HG02678 (cell line): Measurements from ENCODE around the gene SLC7A5.
"Not testable (repeated sequence)": the region's sequence is repeated elsewhere in the genome, so short reads cannot be mapped to it uniquely, and the experiment has no call there.

Experiments used
- ATAC-seq: cut with Tn5 transposase; IDR thresholded peaks from one replicate; pipeline ENCODE4 v1.9.1; 2021; ENCODE audit warnings: mild to moderate bottlenecking, moderate library complexity; ENCODE audit not compliant: unreplicated experiment

Gene SLC7A5

DNA sequence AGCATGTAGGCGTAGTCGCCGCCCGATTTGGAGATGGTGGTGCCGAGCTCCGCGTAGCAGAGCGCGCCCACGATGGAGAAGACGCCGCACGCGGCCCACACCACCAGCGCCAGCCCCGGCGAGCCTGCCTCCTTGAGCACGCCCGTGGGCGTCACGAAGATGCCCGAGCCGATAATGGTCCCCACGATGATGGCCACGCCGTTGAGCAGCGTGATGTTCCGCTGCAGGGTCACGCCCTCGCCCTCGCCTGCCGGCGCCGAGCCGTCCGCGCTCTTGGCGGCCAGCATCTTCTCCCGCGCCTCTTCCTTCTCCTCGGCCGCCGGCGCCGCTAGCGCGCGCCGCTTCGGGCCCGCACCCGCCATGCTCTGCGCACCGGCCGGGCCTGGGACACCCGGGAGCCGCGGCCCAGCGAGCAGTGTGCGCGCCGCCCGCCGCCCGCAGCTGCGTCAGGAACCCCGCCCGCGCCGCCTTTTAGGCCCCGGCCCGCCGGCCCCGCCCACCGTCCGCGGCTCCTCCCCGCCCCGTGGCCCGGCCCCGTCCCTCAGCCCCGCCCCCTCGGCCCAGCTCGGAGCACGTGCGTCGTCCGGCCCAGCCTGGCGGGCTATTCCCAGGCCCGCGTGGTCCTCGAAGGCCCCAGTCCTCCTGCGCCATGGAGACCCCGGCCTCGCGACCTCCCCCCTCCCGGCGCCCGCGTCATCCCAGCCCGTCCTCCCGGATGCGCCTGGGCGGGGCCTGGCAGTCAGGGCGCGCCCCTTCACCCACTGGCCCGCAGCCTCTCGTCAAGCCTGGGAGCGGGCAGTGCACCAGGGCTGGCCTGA is at the start of gene SLC7A5:
TSS of gene SLC7A5 (minus strand) at position 447 of the 818 bp plus-strand sequence. CDS start at position 362, 85 bp downstream.
- peak; percentile 68 for ATAC-seq

DNA sequence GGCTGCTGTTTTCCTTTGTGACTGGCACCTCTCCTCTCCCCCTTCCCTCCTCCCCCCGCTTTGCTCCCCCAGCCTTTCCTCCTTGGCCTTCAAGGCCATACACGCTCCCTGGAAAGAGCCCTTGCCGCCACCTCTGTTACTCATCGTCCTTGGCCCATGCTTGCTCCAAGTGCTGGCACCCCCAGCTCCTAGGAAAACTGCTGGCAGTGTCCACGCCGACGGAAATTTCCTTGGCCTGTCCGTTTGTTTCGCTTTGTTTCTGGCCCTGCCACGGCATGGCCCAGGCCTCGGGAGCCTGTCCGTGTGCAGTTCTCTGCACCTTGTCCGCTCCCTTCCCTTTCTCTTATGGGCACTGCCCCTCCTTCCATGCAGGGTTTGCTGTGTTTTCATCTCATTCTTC is 49.0 kb upstream of the SLC7A5 start:
- ATAC-seq, result no peak

DNA sequence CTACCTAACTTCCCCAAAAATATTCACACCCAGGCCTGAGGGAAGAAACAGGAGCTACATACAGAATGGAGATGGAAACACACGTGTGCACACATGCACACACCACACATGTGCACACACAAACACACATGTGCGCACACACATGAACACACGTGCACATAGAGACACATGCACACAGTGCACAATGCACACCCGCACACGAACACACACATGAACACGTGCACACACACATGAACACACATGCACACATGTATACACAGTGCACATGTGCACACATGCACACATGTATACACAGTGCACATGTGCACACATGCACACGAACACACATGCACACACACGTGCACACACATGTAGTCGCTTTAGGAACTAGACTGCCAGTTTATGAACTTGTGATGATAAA is 48.2 kb upstream of the SLC7A5 start:
- no peak for ATAC-seq

DNA sequence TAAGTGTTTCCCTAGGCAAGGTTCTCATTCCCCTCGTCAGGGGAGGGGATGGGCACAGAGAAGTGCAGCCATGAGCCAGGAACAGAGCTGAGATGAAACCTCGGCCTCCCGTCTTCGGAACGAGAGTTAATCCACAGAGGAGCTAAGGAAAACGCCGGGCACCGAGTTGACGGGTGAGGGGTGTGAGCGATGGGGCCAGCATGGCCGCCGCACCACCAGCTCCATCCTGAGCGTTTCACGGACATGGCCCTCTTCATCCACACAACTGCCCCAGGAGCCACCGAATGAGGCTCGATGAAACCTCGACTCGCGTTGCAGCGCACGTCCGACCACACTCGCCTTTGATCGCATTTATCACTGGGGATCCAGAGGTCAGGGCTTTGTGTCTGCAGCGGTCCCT is 45.5 kb upstream of the SLC7A5 start:
- ATAC-seq, result no peak

DNA sequence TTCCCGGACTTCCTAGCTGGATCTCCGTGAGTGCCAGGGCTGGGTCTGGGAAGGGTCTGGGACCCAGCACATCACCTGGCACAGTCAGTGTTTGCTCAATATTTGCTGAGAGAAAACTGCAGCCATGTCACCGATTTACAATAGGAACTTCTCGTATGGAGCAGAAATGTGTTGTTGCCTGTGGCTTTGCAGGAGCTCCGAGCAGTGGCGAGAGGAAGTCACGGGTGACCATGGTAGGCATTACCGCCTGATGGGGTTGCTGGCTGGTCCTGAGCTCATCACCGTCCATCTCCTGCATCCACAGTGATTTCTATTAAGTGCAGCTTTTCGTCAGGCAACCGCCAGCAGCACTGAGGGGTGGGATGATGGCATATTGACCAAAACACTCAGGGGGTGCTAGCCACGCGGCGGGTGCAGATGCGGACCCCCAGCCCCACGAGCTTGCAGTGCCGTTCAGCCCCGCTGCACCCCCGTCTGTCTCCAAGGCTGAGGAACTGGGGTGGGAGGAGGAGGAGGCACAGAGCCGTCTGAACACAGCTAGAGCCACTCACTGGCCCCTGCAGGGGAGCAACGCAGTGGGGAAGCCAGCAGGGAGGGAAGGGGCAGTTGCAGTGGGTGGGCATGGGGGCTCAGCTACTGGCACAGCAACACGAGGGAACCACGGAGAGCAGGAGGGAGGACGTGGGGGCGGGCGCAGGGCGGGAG is 44.9 kb upstream of the SLC7A5 start:
- not testable (repeated sequence) for ATAC-seq

DNA sequence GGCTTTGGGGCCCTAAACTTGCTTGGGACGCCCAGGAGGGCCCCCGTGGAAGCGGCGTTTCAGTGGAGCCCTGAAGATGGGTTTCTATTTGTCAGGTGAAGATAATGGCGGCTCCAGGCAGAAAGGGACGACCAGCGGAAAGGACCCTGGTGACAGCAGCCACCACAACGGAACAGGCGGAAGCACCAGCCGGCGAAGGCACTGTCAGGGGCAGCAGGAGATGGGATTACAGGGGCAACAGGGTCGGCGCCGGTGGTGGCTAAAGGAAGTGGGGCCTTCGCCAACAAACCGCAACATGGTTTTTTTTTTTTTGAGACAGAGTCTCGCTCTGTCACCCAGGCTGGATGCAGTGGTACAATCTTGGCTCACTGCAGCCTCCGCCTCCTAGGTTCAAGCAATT is 43.4 kb upstream of the SLC7A5 start:
- not testable (repeated sequence) for ATAC-seq

DNA sequence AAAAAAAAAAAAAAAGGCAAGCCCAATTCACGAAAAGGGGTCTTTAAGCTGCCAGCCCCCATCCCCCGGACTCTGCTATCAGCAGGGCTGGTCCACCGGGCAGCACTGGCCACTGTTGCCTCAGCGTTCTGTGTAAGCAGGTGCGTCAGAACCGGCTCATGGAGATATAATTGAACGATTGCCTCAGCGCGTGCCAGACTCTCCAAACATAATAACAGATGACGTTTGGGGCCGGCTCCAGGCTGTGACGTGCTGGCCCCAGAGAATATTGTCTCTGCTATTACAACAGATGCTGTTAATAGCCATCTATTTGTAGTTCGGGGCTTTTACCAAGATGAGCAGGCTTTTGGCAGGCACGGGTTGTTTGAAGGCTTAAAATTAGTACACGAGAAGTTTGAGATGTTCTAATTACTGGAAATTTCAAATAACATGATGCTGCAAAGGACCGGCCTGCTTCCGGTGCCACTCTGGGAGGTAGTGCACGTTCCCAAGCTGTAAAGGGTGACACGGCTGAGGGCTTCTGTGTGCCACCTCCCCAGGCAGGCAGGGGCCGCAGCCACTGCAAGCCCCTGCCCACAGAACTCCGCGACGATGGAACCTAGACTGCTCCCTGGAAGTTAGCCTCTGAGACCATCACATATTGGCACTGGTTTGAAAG is 41.9 kb upstream of the SLC7A5 start:
- not testable (repeated sequence) for ATAC-seq

DNA sequence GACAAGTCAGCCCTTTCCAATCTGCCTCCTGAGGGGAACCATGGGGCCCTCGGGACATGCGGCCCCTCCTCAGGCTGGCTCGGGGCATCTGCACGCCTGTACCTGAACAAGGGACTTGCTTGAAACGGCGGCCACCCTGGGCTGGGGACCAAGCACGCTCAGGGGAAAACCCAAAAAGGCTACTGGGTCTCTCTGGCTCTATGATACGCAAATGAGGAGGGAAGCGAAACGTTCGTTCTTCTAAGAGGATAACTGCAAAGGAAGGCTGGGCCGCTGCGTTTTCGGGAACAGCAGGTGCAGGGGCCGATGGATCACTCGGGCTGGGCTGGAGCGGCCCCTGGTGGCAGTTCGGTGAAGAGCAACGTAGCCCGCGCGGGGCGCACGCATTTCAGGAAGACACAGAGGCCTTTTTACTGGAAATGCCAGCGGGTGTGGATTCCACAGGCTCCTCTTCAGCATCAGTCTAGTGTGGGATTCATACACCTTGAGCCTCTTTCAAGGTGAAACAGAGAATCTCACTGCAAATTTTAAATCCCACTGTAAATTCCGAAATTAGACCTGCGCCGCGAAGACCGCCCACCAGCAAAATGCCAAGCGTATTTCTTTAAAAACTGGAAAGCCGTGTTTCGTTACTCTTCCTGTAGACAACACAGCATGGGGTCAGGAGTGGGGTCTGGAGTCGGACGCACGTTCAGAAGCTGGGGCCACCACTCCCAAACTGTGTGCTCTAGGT is 40.1 kb upstream of the SLC7A5 start:
- ATAC-seq, result peak; percentile 85

DNA sequence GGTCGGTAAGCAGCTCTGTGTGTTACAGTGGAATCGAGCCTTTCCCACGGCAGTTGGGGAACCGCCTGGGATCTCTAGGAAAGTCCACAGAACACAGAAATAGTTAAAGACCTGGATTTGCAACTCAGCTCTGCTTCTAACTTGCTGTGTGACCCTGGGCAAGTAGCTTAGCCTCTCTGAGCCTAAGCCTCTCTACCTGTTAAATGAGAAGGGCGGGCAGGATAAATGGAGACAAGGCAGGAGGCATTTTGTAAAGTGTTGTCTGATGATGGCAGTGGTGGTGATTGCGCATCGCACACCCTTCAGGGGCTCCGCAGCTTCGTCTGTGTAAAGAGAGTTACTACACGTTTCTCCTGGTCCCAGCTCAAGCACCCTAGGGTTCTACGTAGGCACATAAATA is 38.8 kb upstream of the SLC7A5 start:
- ATAC-seq, result not testable (repeated sequence)

DNA sequence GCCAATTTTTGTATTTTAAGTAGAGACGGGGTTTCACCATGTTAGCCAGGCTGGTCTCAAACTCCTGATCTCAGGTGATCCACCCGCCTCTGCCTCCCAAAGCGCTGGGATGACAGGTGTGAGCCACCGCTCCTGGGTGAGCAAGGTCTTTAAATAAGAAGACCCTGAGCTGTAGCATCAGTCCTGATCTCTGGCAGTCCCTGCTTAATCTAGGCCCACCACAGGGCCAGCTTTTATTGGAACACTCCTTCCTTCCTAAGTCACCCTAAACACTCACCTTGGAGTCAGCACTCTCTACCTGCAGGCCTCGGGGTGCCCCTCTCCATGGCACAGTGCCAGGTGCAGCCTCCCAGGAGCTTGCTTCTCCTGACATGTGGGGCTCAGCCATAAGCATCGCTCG is 36.2 kb upstream of the SLC7A5 start:
- ATAC-seq, result not testable (repeated sequence)

DNA sequence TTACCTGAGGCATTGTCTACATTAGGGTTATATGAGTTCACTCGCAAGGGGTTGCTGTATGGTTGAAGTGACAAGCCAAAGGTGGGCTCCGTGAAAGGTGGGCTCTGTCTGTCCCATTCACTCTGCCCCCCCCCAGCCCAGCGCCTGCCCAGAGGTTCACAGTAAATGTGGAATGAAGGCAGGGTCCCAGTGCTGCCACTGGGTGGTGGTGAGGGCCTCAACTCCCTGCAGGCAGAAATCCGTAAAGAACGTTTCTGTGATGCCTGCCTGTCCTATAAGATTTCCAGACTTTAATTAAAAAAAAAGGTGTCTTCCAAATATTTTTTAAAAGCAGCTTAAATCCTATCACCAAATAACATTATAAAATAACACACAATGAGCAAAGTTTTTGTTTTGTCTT is 35.7 kb upstream of the SLC7A5 start:
- not testable (repeated sequence) for ATAC-seq

DNA sequence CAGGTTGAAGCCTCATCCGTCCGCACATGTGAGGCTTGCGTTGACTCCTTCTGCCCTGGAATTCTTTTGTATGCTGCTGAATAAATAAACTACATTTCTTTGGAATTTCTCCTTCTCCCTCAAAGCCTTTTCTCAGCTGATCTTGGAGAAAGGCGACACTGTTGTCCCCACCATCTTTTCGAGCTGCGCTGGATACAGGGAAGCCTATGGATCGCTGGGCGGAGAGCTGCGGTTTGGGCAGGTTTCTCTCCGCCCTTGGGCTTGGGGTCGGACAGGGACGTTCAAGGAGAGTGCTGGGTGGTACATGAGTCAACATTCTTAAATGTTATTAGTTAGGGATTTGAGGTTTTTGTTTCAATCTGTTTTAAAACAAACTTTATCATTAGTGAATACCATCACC is 31.2 kb upstream of the SLC7A5 start:
- not testable (repeated sequence) for ATAC-seq

DNA sequence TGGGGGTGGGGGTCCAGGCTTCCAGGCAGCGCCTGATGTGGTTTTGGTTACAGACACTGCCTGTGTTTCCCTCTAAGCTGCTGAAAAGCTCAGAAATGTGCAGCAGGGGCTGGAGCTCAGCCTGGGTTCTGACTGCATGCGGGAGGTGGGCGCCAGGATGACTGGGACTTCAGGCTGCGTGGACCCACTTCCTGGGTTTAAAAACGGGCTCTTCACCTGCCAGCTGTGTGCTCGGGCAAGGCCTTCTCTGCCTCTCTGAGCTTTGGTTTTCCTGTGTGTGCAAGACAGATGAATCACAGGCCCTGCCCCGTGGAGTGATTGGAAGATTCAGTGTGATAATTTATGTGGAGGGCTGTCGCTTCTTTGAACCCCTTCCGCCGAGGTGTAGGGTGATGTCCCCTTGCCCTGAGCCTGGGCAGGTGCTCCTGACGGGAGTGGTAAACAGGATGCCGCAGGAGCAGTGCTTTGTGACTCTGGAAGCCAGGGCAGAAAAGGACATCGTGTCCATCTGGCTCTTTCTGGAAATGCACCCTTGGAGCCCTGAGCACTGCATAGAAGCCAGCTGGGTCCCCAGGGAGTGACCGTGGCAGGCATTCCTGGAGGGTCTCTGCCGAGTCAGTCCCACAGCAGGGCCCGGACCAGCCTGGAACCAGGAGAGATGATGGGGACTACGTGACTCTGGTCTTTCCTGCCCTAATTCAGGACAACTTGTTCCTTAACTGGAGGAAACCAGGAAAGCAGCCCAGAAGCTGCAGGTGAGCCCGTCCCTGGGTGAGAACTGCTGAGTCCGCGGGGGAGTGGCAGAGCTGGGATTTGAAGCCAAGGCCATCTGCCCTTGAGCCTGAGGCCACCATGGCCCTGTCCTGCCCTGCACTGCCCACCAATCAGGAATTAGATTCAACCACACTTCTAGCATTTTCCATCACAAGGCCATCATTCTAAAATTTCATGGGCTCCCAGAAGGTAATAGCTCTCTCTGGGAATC is 28.5 kb upstream of the SLC7A5 start:
- ATAC-seq, result no peak

DNA sequence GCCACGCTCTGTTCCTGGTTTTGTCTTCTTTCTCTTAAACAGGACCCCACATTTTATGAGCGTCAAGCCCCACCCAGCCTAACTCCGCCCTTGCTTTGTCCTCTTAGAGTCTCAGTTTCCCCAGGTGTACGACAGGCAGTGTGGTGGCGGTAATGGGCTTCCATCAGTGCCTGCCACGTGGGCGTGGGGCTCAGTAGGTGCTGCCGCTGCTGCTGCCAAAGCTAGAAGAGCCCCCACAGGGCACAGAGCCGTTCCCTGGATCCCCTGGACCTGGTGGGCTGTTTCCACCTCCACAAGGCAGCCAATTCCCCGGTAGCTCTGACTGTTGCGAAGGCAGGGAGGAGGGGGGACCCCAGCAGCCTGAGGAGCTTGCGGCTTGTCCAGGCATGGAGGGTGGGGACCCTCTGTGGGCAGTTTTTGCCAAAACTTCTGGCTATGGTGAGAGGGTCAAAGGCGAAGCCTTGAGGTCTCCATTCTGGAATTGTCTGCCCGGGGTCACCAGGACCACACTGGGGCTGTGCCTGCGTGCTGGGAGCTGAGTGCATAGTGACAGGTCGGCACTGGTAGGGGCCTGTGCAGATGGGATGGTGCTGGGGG is 27.7 kb upstream of the SLC7A5 start:
- ATAC-seq, result not testable (repeated sequence)

DNA sequence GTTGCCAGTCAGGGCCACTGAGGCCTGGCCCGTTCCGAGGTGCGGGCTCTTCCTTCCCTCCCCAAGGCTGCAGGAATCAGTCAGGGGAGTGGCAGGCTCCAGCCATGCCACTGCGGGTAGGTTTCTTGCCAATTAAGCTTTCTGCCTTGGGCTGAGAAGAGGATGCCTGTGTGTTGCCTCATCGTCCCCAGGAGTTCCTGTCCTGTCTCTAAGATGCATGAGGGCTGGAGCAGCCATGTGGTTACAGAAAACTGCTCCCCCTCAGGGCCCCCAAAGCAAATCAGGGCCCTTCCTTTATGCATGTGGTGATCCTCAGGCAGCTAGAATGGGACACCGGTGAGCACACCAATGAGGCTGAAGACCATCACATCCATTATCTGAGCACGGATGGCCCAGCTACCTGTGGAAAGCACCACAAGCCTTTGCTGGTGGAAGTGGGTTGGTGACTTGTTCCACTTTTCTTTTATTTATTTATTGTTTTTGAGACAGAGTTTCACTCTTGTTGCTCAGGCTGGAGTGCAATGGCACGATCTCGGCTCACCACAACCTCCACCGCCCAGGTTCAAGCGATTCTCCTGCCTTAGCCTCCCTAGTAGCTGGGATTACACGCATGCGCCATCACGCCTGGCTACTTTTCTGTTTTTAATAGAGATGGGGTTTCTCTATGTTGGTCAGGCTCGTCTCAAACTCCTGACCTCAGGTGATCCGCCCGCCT is 27.0 kb upstream of the SLC7A5 start:
- ATAC-seq, result not testable (repeated sequence)

DNA sequence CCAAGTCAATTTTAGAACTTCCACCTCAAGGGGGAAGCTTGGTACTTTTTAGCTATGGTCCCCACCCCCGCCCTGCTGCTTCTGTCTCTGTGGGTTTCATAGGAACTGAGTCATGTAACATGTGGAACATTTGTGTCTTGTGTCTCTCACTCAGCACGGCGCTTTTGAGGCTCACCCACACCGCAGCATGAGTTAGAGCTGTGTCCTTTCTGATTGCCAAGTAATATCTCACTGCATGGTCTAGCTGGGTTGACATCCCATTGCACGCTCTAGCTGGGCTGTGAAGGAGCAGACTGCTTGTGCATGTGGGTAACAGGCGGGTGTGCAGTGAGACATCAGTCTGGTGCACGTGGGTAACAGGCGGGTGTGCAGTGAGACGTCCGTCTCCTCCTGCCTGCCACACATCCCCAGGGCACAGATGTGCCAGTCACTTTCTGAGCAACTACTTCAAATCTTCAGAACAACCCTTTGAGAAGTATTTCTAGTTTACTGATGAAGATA is 26.4 kb upstream of the SLC7A5 start:
- peak; percentile 76 for ATAC-seq

DNA sequence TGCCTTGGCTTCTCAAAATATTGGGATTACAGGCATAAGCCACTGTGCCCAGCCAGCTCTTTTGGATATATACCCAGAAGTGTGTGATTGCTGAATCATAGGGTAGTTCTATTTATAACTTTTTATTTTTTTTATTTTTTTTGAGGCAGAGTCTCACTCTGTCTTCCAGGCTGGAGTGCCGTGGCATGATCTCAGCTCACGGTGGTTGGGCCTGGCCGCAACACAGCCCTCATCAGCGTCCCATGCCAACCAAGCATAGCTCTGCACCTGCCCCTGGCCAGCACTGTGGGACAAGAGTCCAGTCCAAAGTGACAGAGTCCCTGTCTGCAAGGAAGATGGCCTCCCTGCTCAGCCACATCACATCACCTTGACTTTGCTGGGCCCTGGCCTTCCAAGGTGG is 24.7 kb upstream of the SLC7A5 start:
- not testable (repeated sequence) for ATAC-seq

DNA sequence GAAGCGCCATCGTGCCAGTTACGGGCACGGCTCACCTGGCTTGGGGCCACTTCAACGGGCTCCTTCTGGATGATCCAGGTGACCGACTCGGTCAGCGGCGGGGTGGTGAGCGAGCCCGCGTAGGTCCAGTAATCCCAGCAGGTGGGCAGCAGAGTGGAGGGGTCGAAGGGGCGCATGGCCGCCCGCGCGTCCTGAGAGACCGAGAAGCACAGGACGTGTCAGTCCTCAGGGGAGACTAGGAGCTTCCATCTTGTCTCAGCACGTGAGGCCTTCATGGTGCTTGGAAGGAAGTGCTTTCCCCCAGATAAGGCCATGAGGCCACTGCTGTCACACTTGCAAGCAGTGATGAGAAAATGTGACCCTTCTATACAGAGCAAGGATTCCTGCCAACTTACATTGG is 22.5 kb upstream of the SLC7A5 start:
- no peak for ATAC-seq

DNA sequence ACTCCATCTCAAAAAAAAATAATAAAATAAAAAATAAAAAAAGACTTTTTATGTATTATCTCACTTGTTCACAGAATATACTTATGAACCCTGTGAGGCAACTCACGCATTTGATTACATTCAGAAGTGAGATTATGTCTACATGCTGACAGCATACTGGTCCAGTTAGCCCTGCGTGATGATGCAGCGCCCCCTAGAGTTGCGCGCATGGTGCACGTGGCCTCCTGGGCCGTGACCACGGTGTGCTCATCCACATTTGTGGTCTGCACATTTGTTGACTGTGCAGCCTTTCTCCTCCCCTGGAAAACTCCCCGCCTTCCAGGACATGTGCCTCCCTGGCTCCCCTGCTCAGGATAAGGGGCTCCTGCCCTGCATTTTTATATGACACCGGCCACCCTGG is 20.5 kb upstream of the SLC7A5 start:
- ATAC-seq, result not testable (repeated sequence)
